GM18861 (cell line): ENCODE results near the gene SRSF5.

Experiments used
- ATAC-seq: cut with Tn5 transposase; IDR thresholded peaks from one replicate; pipeline ENCODE4 v1.9.1; 2021; ENCODE audit not compliant: unreplicated experiment

The SRSF5 gene

DNA sequence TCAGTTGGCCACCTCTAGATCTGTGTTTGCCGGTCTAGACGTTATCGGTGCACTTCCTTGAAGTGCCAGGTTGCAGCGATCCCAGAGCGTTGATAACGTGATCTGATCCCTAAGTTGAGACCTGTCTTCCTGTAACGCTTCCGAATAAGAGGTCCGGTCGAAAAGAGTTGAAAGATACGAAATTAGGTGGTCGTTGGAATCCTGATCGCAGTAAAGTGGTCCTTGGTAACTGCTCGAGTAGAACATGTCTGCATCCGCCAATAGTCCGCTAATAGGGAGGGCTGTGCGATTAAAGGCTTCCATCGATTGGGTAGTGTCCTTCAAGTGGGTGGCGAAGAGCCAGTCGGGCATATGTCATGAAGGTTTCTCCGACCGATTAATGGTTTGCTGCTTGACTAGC, 2.7 kb downstream of the SRSF5 start:
- ATAC-seq, result no peak

DNA sequence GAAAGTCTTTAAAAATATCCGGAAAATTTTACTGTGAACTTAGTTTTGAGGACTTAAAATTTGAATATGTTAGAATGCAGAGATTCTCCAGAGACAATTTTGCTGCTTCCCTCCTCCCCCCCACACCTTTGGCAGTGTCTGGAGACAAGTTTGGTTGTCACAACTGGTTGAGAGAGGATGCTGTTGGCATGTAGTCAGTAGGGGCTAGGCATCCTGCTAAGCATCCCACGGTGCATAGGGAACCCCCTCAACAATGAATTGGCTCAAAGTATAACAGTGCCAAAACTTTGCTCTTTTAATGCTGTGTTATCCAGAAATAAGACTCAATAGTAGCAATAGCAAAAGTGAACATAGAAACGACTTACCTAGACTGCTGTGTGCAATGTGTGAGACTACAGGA, 3.6 kb downstream of the SRSF5 start:
- ATAC-seq, result no peak

DNA sequence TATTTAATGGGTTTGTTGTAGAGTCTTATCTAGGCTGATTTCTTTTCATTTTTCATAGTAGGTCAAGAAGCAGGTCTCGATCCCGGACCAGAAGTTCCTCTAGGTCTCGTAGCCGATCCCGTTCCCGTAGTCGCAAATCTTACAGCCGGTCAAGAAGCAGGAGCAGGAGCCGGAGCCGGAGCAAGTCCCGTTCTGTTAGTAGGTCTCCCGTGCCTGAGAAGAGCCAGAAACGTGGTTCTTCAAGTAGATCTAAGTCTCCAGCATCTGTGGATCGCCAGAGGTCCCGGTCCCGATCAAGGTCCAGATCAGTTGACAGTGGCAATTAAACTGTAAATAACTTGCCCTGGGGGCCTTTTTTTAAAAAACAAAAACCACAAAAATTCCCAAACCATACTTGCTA, 4.2 kb downstream of the SRSF5 start:
- ATAC-seq, result no peak

DNA sequence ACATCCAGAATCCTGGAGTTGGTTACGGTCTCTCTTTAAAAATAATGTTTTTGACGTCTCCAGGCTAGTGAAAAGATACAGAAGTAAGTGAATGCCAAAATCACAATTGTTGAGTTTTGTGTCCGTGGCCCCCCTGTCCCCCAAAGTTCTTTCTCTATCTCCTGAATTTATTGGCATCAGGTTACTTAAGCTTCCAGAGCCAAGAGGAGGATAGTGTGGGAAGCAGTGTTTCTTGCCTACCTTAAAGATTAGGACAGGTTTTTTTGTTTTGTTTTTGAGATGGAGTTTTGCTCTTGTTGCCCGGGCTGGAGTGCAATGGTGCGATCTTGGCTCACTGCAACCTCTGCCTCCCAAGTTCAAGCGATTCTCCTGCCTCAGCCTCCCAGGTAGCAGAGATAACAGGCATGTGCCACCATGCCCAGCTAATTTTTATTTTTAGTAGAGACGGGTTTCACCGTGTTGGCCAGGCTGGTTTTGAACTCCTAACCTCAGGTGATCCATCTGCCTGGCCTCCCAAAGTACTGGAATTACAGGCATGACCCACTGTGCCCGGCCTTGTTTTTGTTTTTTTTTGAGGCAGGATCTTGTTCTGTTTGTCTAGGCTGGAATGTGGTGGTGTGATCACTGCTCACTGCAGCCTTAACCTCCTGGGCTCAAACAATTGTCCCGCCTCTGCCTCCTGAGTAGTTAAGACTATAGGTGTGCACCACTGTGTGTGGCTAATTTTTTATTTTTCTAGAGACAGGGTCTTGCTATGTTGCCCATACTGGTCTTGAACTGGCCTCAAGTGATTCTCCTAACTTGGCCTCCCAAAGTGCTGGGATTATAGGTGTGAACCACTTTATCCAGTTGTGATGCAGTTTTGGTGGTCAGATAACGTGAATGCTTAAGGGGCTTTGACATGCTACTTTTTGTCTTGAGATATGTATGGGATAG, 5.4 kb downstream of the SRSF5 start:
- no peak for ATAC-seq

DNA sequence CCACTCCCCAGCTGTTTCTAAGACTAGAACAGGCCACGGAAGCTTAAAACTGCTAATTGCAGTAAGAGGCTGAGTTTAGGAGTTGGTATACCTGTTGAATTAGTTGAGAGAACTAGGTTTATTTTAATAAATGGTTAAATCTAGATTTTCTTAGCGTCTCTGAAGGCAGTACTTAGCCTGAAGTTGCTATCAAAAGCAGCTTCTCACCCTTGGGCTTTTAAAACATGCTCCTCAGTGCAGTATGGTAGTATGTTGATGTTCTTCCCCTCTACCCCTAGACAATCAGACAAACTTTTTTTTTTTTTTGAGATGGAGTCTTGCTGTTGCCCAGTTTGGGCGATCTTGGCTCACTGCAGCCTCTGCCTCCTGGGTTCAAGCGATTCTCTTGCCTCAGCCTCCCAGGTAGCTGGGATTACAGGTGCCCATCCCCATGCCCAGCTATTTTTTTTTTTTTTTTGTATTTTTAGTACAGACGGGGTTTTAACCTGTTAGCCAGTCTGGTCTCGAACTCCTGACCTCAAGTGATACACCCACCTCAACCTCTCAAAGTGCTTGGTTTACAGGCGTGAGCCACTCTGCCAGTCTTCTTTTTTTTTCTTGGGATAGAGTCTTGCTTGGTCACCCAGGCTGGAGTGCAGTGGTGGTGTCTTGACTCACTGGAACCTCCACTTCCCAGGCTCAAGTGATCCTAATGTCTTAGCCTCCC, 6.8 kb downstream of the SRSF5 start:
- ATAC-seq, result no peak

DNA sequence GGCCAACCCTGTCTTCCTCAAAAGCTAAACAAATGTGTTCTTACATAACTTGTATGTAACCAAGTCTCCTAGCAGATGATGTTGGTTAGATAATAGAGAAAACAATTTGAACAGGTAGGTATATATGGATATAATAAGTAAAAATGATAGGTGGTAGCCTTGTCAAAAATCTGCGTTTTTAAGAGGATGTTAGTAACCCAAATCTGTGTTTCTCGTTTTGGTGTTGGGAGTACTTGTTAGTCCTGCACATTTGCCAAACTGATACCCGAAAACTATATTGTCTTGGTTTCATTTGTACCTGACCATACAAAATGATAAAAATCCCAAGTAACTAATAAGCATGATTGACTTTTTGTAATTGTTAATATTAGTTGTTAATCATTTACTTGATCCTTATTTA, 8.1 kb downstream of the SRSF5 start:
- ATAC-seq, result no peak

DNA sequence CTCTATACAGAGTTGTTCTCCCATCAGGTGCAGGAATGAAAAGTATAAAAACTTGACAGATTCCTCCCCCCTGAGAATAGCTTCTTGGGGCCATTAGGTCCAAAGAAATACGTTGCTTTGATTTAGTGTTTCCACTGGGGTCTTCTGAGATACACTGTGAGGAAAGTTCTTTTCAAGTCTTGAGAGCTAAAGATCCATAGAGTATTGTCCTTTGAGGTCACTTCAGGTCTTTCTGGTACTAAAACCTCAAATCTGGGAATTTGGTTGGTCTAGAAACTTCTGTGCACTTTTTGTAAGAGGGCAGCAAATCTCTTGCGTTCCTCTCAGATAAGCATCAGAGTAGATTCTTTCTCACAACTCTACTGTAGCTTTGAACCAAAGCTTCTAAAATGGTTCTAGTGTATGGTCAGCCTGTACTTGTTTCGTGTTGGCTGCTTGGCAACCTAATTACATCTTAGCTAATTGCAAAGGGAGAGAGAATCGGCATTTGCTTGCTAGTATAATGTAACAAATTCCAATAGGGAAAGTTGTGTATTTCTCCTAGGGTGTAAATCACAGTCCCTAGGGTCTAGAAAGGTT, 10.0 kb downstream of the SRSF5 start:
- ATAC-seq, result no peak

DNA sequence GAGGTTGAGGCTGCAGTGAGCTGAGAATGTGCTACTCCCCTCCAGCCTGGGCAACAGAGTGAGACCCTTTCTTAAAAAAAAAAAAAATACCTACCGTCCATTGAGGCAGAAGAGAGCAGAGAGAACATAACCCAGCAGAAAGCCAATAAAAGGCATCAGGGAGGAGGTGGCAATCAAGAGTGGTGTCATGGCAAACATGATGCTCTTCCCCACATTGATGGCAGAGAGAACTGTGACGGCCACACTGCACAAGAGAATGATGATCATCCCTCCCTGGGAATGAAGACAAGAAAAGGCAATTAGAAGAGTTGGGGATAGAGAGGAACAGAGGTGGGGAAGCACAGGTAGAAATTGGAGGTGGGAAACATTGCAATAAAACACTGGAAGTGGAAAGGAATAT, 12.1 kb downstream of the SRSF5 start:
- no peak for ATAC-seq

DNA sequence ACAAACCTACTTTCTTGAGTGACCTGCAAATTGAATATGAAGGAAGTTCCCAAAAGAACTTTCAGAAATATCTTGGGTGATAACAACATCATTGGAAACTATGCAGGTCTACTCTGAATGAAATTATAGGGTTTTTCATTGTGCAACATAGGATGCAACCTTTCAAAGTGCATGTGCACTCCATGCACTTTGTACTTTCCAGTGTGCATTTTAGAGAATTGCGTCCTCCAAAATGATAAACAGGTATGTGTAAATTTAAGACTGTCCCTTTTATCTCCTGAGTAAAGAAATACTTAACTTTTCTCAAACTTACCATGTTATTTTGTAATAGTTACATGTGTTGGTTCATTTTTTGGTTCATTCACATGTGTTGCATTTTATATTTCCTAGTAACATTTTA, 13.2 kb downstream of the SRSF5 start:
- no peak for ATAC-seq

DNA sequence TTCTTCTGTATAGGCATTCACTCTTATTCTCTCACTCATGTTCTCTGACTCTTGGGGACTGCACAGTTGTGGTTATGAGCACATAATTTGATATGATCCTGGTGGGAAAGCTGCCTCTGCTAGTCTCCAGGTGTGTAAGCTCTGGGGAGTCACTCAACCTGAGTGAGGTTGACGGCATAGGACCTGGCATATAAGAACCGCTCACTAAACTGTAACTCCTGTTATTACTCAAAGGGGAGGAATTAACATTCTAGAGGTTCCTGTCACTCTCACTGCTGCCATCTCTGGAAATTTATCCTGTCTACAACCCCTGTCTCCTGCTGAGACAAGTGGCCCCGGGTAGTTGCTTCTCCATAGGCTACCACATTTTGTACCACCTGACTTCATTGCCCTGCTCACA, 14.0 kb downstream of the SRSF5 start:
- ATAC-seq, result no peak

DNA sequence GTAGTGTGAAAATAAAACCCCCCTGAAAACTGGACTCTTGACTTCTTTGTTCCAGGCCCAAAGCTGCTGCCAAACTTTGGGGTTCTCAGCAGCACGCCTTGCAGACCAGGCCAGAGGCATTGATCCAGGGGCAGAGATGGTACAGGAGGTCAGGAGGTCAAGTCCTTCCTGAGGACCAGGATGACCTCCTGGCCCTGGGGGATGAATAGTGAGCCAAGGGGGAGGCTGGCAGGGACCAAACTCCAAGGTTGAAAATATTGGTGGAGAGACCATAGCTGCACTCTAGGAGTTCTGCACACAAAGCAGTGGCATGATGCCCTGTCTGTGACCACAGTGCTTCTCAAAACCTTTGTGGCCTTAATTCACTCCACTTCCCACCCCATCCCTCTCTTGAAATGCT, 18.0 kb downstream of the SRSF5 start:
- no peak for ATAC-seq

DNA sequence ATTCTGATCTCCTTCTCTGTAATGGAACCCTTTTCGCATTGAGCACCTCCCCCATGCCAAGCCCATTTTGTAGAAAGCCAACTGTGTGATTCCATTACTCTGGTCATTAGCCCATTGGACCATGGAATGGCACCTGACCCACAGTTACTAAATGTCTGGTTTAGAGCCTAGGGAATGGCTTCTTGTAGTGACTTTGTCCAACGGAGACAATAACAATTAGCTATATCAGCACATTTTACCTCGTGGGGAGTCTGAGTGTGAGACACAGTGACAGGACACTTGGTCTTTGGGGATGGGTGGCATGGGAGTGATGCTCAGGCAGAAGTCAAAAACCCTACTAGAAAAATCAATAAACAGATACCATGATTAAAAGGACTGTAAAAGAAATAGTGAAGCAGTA, 19.7 kb downstream of the SRSF5 start:
- ATAC-seq, result no peak

DNA sequence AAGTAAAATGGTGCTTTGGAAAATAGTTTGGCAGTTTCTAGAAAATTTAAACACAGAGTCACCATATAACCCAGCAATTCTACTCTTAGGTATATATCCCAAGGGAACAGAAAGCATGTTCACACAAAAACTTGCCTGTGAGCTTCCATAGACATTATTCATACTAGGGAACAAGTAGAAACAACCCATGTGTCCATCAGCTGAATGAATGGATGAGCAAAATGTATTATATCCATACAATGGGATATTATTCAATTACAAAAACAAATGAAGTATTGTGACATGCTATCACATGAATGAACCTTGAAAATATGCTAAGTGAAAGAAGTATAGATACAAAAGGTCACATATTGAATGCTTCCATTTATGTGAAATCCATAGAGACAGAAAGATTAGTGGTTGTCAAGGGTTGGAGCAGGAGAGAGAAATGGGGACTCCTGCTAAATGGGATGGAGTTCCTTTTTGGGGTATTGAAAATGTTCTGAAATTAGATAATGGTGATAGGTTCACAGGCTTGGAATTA, 22.2 kb downstream of the SRSF5 start:
- no peak for ATAC-seq

DNA sequence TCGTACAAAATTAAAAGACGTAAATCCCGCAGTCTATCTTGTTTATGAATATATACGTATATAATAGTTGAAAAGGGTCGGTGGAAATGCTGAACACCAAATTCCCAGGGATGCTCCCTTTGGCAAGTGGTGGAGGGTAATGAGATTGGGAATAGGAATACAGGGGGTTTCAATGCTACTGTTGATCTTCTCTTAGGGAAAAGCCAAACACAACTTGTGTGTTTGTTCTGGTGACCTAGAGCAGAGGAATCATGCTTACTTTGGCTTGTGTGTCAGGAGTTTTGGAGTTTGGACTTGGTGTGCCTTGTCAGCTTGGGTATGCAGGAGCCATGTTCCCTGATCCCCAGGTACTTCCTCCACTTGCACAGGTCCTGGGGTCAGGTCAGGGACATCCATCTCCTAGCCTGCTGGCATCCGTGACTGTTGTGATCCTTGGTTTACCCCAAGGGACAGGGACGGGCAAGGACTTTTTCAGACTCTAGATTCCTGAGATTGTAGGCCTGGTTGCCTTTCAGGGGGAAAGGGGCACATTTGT, 26.0 kb downstream of the SRSF5 start:
- no peak for ATAC-seq

DNA sequence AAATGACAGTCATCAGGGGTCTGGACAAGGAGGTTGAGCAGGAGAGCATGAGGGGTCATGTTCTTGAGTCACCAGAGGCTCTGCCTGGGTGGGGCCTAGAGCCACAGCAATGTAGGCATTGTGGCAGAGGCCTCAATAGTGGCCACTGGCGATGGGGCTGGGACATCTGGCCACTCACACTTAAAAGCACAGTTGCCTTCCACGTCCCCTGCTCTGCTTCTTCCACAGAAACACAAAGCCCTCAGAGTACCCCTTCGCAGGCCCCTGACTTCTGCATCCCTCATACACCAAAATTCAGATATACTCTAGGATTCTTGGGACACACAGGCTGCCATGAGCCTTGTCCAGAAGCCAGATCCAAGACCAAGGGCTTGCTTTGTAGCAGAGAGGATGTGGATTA, 27.8 kb downstream of the SRSF5 start:
- ATAC-seq, result no peak

DNA sequence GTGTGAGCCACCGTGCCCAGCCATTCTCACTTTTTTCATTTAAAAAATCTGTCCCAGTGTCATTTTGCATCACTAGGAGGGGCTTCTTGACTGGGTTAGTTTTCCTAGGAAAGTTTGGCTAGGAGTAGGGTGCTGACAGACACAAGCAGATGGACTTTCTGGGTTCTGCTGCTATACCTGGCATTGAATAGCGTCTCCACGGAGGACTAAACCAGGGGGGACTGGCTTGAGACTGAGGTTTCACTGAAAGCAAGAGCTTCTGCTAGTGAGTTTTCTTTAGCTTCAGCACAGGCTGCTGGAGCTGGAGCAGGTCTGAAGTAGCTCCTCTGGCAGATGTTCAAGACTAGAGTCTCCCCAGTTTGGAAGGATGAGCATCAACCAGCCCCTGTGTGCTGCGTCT, 28.7 kb downstream of the SRSF5 start:
- no peak for ATAC-seq

DNA sequence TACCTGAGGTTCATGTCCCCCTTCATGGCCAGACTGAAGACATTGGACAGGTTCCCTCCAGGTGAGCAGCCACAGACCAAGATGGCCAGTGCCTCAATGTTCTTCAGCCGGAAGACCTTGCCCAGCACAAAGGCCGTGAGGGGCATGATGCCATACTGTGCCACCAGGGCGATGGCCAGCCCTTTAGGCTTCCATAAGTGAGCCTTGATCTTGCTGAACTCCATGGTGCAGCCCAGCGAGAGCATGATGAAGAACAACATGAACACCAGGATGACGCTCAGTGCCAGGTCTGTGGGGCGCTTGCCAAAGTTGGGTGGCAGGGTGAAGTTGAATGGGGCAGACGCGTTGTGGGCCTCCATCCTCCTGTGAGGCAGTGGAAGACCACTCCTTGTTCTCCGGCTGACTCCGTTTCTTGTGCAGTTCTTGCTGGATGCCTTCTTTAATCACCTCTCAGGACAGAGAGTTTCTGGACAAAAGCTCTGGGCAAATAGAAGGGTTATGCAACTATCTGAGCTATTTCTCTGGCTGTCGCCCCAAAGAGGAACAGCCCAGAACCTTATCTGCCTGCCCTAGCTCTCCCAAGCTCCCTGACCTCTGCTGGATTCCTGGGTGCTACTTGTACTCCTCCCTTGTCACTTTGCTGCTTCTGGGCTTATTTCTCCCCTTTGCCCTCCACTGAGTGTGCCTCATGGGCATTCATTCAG, 30.0 kb downstream of the SRSF5 start, which contains the start of gene SLC10A1:
TSS of gene SLC10A1 (minus strand) at position 445 of the 704 bp plus-strand sequence. CDS start at position 359, 86 bp downstream.
- no peak for ATAC-seq

DNA sequence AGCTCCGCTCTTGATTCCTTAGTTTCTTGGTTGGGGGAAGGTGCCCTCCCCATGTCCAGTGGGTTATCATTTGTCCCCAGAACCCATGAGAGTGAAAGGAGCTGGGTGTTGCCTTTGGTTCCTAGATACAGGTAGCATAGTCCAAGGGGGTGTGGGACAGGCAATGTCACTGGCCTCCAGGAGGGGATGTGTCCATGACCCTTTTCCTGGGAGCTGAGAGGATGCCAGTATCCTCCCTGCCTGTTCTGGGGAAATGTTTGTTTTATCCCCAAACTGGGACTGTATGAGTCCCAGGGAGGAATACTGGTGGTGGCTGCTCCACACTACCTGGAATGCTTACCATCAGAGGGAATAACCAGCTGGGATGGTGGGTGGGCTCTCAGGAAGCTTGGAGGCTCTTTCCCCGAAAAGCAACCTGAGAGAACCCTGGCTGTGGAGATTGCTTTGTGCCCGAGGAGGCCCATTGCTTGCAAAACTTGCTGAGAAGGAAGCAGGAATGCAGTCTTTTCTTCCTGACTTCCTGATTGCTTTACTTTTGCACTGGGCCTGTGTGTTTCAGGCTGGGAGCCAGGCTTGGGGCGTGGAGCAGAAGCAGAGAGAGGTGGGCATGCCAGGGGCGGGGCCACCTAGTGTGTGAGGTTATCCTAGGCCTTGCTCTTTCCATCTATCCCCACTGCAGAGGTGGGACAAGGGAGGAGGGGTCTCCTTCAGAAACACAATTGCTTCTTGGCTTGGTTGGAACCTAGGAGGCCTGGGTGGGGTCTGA, 30.8 kb downstream of the SRSF5 start:
- no peak for ATAC-seq

DNA sequence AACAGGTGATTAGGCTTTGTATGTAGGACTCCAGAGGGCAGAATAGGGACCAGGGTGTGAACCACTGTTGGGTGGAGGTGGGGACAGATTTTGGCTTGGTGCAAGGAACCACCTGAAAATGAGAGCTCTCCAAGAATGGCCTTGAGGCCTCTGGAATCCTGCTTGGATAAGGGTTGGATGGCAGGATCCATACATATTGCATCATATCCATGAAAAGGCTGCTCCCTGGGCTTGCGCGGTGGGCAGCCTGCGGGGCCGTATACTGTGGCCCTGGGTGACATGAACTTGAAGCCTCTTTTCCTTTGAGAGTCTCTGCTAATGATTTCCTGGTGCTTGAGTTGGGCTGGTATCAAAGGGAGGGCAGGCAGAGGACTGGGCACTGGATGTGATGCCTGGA, 31.4 kb downstream of the SRSF5 start:
- no peak for ATAC-seq

DNA sequence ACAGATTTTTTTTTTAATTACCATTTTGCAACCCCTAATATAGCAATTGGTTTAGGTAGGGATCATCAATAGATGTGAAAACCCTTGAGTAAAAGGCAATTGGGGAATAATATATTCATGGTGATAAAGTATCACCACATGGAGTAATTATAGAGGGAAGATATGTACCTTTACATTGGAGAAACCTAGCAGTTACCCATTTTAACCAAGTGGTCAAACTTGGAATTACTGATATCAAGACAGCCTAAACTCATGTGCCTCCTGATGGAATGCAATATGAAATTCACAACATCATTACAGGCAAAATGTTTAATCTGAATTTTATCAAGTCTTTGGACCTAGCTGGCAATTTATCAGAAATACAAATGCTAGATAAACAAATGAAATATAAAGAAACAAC, 36.8 kb downstream of the SRSF5 start:
- no peak for ATAC-seq
